Chondrocyte (in vitro differentiated cells): ENCODE data around the gene HNRNPUL1. TPM values are rescaled to one million over a fixed set of nuclear protein-coding genes. Genes with fewer than 3 reads are reported as not detected.

Experiments used
- DNase-seq: peaks from one replicate; pipeline ENCODE4 v3.0.0; 2021; ENCODE audit warnings: mixed read lengths, low spot score
- H3K27ac Mint-ChIP-seq: one replicate; pipeline ENCODE4 v1.8.0; 2021; ENCODE audit warnings: mild to moderate bottlenecking, moderate library complexity, mixed read lengths; ENCODE audit not compliant: unreplicated experiment
- H3K27me3 Mint-ChIP-seq: 2 replicates; pipeline ENCODE4 v1.8.0; 2021; ENCODE audit warnings: low read depth, mixed read lengths
- H3K36me3 Mint-ChIP-seq: 2 replicates; pipeline ENCODE4 v1.8.0; 2021; ENCODE audit warnings: low read depth, mixed read lengths
- H3K4me1 Mint-ChIP-seq: 2 replicates; pipeline ENCODE4 v1.8.0; 2021; ENCODE audit warnings: low read depth, mild to moderate bottlenecking, mixed read lengths
- H3K4me3 Mint-ChIP-seq: one replicate; pipeline ENCODE4 v1.8.0; 2021; ENCODE audit warnings: mild to moderate bottlenecking, moderate library complexity, mixed read lengths; ENCODE audit not compliant: unreplicated experiment
- H3K9me3 Mint-ChIP-seq: 2 replicates; pipeline ENCODE4 v1.8.0; 2021; ENCODE audit warnings: low read depth, mixed read lengths
- CTCF ChIP-seq: fragments of 200-600 bp; sonication (generic); IDR thresholded peaks from 2 replicates; pipeline ENCODE4 v1.5.0; 2021; ENCODE audit warnings: antibody characterized with exemption, mild to moderate bottlenecking, moderate library complexity
- total RNA-seq: library from RNA; stranded (reverse); gene quantifications from 3 replicates; pipeline ENCODE4 v1.2.1, GENCODE V29; 2021

The HNRNPUL1 gene
- total RNA-seq, 1 donor from 2014 or later, result 158 TPM

- peaks cover 26% of the 10 kb centered on the region for H3K36me3 Mint-ChIP-seq
These were observed 55.5 kb downstream of the HNRNPUL1 start for GRCh38 chr19:41319500-41320184.

DNA sequence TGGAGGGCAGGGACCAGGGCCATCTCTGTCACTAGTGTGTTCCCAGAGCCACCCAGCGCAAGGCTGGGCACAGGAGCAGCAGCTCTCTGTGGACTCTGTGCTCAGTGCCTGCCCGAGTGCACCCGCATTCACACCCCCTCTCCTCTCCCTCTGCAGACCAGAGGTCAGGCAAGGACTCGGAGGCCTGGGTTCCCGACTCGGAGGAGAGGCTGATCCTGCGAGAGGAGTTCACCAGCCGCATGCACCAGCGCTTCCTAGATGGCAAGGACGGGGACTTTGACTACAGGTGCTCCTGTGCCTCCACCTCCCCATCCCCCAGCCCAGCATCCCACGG lies 56.0 kb downstream of the HNRNPUL1 start:
- no peaks in the 10 kb centered on the region for H3K27me3 Mint-ChIP-seq
- peaks cover 61% of the 10 kb centered on the region for H3K4me1 Mint-ChIP-seq
- no peak for TF ChIP-seq CTCF
- peak overlapping the region; percentile 27 for H3K27ac Mint-ChIP-seq
- H3K36me3 Mint-ChIP-seq, result peaks cover 26% of the 10 kb centered on the region
- H3K9me3 Mint-ChIP-seq, result no peaks in the 10 kb centered on the region
- no peak overlapping the region for H3K4me3 Mint-ChIP-seq
- no peak for DNase-seq

More at GRCh38 chr19:41319500-41320184, 55.5 kb downstream of the HNRNPUL1 start:
- no peak for TF ChIP-seq CTCF
- Mint-ChIP-seq H3K27ac (peak overlapping the region; percentile 41), H3K27me3 (no peaks in the 10 kb centered on the region), H3K4me3 (no peak overlapping the region), H3K4me1 (peaks cover 57% of the 10 kb centered on the region), H3K9me3 (no peaks in the 10 kb centered on the region)
- DNase-seq, result no peak

DNA sequence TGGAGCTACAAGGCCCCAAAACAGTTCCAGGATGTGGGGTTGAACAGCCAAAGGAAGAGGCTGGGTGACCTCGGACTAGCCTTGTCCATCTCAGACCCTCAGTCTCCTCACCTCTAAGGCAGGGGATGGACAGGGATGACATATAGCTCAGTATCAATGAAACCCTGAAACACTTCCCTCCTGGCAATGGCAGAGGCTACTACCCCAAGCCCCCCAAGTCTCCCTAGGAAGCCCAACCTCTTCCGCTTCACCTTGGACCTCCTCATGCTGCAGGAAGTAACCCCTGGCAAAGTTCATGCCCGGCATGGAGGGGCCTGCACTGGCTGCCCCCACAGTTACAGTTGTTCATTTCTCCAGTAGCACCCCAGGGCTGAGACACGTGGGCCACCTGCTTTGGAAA lies 56.4 kb downstream of the HNRNPUL1 start:
- Mint-ChIP-seq H3K27ac (peak overlapping the region; percentile 74), H3K27me3 (no peaks in the 10 kb centered on the region), H3K36me3 (peaks cover 26% of the 10 kb centered on the region), H3K9me3 (no peaks in the 10 kb centered on the region), H3K4me1 (peaks cover 65% of the 10 kb centered on the region), H3K4me3 (no peak overlapping the region)
- no peak for DNase-seq
- no peak for TF ChIP-seq CTCF

DNA sequence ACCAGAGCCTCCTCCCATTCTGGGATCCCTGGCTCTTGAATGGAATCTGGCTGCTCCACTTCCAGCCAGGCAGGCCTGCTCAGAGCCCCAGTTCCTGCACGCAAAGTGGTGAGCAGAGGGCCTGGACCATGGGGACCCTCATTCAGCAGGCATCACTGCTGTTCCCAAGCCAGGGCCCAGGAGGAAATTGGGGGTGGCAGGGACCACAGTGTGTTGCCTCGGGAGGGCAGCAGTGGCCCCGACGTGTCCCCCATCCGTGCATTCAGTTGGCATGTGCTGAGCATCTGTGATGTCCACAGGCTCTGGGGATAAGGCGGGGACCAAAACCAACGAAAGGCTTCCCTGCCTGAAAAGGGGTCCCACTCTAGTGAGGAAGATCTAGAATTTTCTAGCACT lies 57.0 kb downstream of the HNRNPUL1 start:
- H3K4me3 Mint-ChIP-seq, result no peak overlapping the region
- peak overlapping the region; percentile 100 for H3K27ac Mint-ChIP-seq
- no peaks in the 10 kb centered on the region for H3K9me3 Mint-ChIP-seq
- peaks cover 68% of the 10 kb centered on the region for H3K4me1 Mint-ChIP-seq
- peaks cover 23% of the 10 kb centered on the region for H3K36me3 Mint-ChIP-seq
- H3K27me3 Mint-ChIP-seq, result no peaks in the 10 kb centered on the region
- no peak for TF ChIP-seq CTCF
- DNase-seq, result no peak

- peak; percentile 89 for TF ChIP-seq CTCF
- Mint-ChIP-seq H3K36me3 (peaks cover 19% of the 10 kb centered on the region), H3K4me1 (peaks cover 73% of the 10 kb centered on the region), H3K9me3 (no peaks in the 10 kb centered on the region), H3K27me3 (no peaks in the 10 kb centered on the region), H3K4me3 (no peak overlapping the region), H3K27ac (peak overlapping the region; percentile 100)
- no peak for DNase-seq
These were observed 57.6 kb downstream of the HNRNPUL1 start for GRCh38 chr19:41321600-41322270.
